Tibial nerve (tissue), 3 donors: Measurements from ENCODE around the gene AGL.

Experiments used
- POLR2A ChIP-seq, 2 donors: fragments of 450-650 bp; IDR thresholded peaks; one replicate each; pipeline ENCODE4 v1.6.1; 2017; ENCODE audit warnings: antibody characterized with exemption in 2 of 2, mild to moderate bottlenecking in 2 of 2, moderate library complexity in 2 of 2
- TF ChIP-seq, protein P1 (sequence below), 5 experiments: fragments of 200-600 bp in 3 of 5; fragments of 450-650 bp in 2 of 5; sonication (generic) in 3 of 5; IDR thresholded peaks; one replicate each; pipeline ENCODE4 v1.5.1; 2016 to 2019; ENCODE audit warnings: antibody characterized with exemption in 5 of 5, mild to moderate bottlenecking in 3 of 5, moderate library complexity in 2 of 5

DNA sequence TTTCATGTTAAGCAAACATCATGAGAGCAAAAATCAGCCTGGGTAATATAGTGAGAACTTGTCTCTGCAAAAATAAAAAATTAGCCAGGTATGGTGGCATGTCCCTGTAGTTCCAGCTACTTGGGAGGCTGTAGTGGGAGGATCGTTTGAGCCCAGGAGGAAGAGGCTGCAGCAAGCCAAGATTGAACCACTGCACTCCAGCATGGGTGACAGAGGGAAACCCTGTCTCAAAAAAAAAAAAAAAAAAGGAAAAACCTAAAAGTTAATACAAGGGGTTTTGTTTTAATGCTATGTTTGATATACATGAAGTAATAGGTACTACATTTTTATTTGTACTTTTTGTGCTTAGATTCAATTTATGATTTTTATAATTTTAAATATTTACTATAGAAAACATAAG is 92.6 kb downstream of the AGL start:
- TF ChIP-seq, protein P1, sequence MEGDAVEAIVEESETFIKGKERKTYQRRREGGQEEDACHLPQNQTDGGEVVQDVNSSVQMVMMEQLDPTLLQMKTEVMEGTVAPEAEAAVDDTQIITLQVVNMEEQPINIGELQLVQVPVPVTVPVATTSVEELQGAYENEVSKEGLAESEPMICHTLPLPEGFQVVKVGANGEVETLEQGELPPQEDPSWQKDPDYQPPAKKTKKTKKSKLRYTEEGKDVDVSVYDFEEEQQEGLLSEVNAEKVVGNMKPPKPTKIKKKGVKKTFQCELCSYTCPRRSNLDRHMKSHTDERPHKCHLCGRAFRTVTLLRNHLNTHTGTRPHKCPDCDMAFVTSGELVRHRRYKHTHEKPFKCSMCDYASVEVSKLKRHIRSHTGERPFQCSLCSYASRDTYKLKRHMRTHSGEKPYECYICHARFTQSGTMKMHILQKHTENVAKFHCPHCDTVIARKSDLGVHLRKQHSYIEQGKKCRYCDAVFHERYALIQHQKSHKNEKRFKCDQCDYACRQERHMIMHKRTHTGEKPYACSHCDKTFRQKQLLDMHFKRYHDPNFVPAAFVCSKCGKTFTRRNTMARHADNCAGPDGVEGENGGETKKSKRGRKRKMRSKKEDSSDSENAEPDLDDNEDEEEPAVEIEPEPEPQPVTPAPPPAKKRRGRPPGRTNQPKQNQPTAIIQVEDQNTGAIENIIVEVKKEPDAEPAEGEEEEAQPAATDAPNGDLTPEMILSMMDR (IDR thresholded peaks at IDR 0.05) = no peak
- TF ChIP-seq POLR2A (IDR thresholded peaks at IDR 0.05) = no peak
